Adrenal gland (tissue), 5 donors: ENCODE measurements around the gene FLT3LG.

Source experiments
- POLR2A ChIP-seq, 2 donors: fragments of 450-650 bp; IDR thresholded peaks; one replicate each; pipeline ENCODE4 v1.6.1; 2017; ENCODE audit warnings: antibody characterized with exemption in 2 of 2, mild to moderate bottlenecking in 2 of 2, moderate library complexity in 1 of 2
- TF ChIP-seq, protein P1 (sequence below), 6 experiments: fragments of 450-650 bp in 4 of 6; fragments of 200-600 bp in 2 of 6; sonication (generic) in 1 of 6; IDR thresholded peaks; 1 replicate in 5 of 6; 2 replicates in 1 of 6; pipeline versions ENCODE4 v1.5.1 to v1.8.0; 2016 to 2021; ENCODE audit warnings: antibody characterized with exemption in 6 of 6, mild to moderate bottlenecking in 2 of 6, moderate library complexity in 1 of 6
- donor health status: DM: no; HTN: no; CAD: no.

DNA sequence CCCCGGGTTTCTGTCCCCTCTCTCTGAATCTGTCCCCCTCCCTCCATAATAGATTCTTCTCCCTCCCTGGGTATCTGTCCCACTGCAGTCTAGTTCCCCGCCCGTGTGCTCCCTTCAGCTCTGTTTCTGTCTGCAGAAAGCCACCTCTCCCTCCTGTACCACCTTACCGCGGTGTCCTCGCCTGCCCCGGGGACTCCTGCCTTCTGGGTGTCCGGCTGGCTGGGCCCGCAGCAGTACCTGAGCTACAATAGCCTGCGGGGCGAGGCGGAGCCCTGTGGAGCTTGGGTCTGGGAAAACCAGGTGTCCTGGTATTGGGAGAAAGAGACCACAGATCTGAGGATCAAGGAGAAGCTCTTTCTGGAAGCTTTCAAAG, 39.7 kb downstream of the FLT3LG start:
- TF ChIP-seq, protein P1, sequence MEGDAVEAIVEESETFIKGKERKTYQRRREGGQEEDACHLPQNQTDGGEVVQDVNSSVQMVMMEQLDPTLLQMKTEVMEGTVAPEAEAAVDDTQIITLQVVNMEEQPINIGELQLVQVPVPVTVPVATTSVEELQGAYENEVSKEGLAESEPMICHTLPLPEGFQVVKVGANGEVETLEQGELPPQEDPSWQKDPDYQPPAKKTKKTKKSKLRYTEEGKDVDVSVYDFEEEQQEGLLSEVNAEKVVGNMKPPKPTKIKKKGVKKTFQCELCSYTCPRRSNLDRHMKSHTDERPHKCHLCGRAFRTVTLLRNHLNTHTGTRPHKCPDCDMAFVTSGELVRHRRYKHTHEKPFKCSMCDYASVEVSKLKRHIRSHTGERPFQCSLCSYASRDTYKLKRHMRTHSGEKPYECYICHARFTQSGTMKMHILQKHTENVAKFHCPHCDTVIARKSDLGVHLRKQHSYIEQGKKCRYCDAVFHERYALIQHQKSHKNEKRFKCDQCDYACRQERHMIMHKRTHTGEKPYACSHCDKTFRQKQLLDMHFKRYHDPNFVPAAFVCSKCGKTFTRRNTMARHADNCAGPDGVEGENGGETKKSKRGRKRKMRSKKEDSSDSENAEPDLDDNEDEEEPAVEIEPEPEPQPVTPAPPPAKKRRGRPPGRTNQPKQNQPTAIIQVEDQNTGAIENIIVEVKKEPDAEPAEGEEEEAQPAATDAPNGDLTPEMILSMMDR (IDR thresholded peaks at IDR 0.05) = no peak
- TF ChIP-seq POLR2A (IDR thresholded peaks at IDR 0.05) = no peak
